ENCODE data around the gene PSMB2.

Gene PSMB2

DNA sequence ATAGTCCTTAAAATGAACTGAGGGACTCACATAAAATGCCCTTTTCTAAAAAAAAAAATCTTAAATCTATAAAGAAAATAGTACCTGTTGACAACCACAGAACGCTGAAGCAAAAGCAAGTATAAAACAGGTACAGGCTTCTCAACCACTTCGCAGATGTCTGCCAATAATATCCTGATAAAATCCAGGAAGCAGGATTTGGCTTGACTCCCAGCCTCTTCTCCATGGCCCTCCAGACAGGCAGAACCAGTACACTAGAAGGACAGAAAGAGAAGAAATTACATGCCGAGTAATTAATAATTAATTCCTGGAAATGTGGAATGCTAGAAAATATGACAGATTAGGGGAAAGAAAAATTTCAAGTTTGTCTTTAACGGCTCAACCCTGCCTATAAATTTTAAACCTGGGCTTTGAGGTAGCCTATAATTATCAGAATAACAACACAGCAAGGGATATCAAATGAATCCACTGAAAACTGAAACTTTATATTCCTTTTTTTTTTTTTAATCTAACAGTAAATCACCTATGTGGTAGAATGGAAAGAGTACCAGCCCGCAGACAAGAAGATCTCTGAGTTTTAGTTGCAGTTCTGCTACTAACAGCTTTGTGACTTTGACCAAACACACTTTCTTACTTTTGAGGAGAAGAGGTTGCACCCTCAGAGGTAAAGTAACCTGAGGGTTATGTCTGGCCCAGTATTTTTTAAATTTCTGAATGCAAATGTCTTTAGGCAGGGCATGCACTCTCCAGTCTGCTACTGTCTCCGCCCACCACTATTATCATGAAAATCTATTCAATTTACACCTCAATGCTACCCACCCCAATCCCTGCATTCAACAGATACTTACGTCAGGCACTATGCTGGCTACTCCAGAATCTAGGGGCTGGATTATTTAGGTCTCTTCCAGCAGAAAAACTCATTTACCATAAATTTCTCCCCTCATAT is 86.8 kb downstream of the PSMB2 start:
- TF ChIP-seq, protein P1, sequence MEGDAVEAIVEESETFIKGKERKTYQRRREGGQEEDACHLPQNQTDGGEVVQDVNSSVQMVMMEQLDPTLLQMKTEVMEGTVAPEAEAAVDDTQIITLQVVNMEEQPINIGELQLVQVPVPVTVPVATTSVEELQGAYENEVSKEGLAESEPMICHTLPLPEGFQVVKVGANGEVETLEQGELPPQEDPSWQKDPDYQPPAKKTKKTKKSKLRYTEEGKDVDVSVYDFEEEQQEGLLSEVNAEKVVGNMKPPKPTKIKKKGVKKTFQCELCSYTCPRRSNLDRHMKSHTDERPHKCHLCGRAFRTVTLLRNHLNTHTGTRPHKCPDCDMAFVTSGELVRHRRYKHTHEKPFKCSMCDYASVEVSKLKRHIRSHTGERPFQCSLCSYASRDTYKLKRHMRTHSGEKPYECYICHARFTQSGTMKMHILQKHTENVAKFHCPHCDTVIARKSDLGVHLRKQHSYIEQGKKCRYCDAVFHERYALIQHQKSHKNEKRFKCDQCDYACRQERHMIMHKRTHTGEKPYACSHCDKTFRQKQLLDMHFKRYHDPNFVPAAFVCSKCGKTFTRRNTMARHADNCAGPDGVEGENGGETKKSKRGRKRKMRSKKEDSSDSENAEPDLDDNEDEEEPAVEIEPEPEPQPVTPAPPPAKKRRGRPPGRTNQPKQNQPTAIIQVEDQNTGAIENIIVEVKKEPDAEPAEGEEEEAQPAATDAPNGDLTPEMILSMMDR (IDR thresholded peaks at IDR 0.05; ENCODE audit: low read depth, low read length) = no peak
- H3K4me3 ChIP-seq (ENCODE audit: low read depth, low read length) = no peak overlapping the region

DNA sequence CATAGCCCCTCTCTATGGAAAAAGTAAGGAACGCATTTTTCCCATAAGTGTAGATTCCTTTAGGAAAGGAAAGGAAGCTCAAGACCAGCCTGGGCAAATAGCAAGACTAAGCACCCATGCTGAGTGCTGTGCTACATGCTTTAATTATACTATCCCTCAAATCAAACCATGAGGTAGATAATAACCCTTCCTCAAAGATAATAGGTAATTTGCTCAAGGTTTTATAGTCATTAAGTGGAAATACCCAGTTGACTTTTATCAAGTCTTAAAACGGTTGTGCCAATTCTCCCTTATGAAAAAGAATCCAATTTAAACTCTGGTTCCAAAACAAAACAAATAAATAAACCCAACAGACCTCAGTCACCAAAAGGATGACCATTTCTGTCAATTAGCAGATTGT is 87.5 kb downstream of the PSMB2 start:
- TF ChIP-seq, protein P1 (IDR thresholded peaks at IDR 0.05; ENCODE audit: low read depth, low read length) = no peak
- H3K4me3 ChIP-seq (ENCODE audit: low read depth, low read length) = no peak overlapping the region

Measured in WI38 (cell line).